ENCODE measurements around the gene ISG15. TPM values are rescaled to one million over a fixed set of nuclear protein-coding genes. Genes with fewer than 3 reads are reported as not detected.

Gene ISG15
- total RNA-seq, 2 donors from 2014 or later = 8.3 to 29.0 TPM

- Histone ChIP-seq H3K27me3 (no peaks in the 10 kb centered on the region), H3K4me3 (no peak overlapping the region), H3K4me1 (peaks cover 65% of the 10 kb centered on the region), H3K36me3 (replicated peaks in 1 of 2; ENCODE audit: insufficient read depth in 1 of 2, low read depth in 2 of 2) (no peaks in the 10 kb centered on the region), H3K27ac (peak overlapping the region in 1 of 4 donors; percentile 92), H3K9me3 (no peaks in the 10 kb centered on the region)
- no peak for ATAC-seq
- no peak for TF ChIP-seq CTCF (IDR thresholded peaks at IDR 0.05)
- TF ChIP-seq POLR2A (IDR thresholded peaks at IDR 0.05) = no peak
- no peak for DNase-seq
- intact Hi-C loops (cut with DNase I) = no loop called here
- WGBS, 2 donors = 40 to 86% methylated on average over 2 to 21 of the region's 27 CpGs
Observed at GRCh38 chr1:1022302-1023009, 9.2 kb downstream of the ISG15 start.

- DNase-seq (peak in 2 of 4 donors; percentile 53 to 58), ATAC-seq (no peak)
- H3K9me3 ChIP-seq = no peaks in the 10 kb centered on the region
- H3K4me1 ChIP-seq = peaks cover 65% of the 10 kb centered on the region
- H3K36me3 ChIP-seq (replicated peaks in 1 of 2; ENCODE audit: insufficient read depth in 1 of 2, low read depth in 2 of 2) = no peaks in the 10 kb centered on the region
- H3K27ac ChIP-seq = peak overlapping the region; percentile 62 to 92 (median 86)
- TF ChIP-seq POLR2A (IDR thresholded peaks at IDR 0.05) (peak in 1 of 3 donors; percentile 16), CTCF (IDR thresholded peaks at IDR 0.05) (no peak)
- WGBS, 2 donors = 59 to 63% methylated on average over 6 to 7 of the region's 13 CpGs
- no peaks in the 10 kb centered on the region for H3K27me3 ChIP-seq
- intact Hi-C loops (cut with DNase I) = no loop called here
- H3K4me3 ChIP-seq = no peak overlapping the region
Observed at GRCh38 chr1:1023700-1024099, 10.4 kb downstream of the ISG15 start.

- peak overlapping the region; percentile 62 to 92 (median 86) for H3K27ac ChIP-seq
- 82 to 85% methylated on average over 4 to 9 of the region's 9 CpGs for WGBS, 2 donors
- no peak overlapping the region for H3K4me3 ChIP-seq
- no peak for ATAC-seq
- intact Hi-C loops (cut with DNase I) = no loop called here
- H3K36me3 ChIP-seq (replicated peaks in 1 of 2; ENCODE audit: insufficient read depth in 1 of 2, low read depth in 2 of 2) = no peaks in the 10 kb centered on the region
- H3K27me3 ChIP-seq = no peaks in the 10 kb centered on the region
- peaks cover 60% of the 10 kb centered on the region for H3K4me1 ChIP-seq
- TF ChIP-seq CTCF (IDR thresholded peaks at IDR 0.05) = no peak
- H3K9me3 ChIP-seq = no peaks in the 10 kb centered on the region
- DNase-seq = no peak
Observed at GRCh38 chr1:1024149-1024770, 11.0 kb downstream of the ISG15 start.

GRCh38 chr1:1024771-1025699, 11.7 kb downstream of the ISG15 start:
- TF ChIP-seq CTCF (IDR thresholded peaks at IDR 0.05) (no peak), POLR2A (IDR thresholded peaks at IDR 0.05) (peak; percentile 79 to 87 (median 80))
- intact Hi-C loops (cut with DNase I) = no loop called here
- Histone ChIP-seq H3K4me3 (no peak overlapping the region), H3K27me3 (no peaks in the 10 kb centered on the region), H3K4me1 (peaks cover 60% of the 10 kb centered on the region), H3K27ac (peak overlapping the region; percentile 73 to 92 (median 86)), H3K9me3 (no peaks in the 10 kb centered on the region), H3K36me3 (replicated peaks in 1 of 2; ENCODE audit: insufficient read depth in 1 of 2, low read depth in 2 of 2) (no peaks in the 10 kb centered on the region)
- peak; percentile 66 to 86 (median 76) for DNase-seq
- 42 to 91% methylated on average over 2 to 28 of the region's 31 CpGs for WGBS, 2 donors
- peak; percentile 68 for ATAC-seq

Measured in body of pancreas (tissue), 4 donors.